HEK293T (cell line): Measurements from ENCODE around the gene COL5A1.
"Not testable (repeated sequence)": the region's sequence is repeated elsewhere in the genome, so short reads cannot be mapped to it uniquely, and the experiment has no call there.

Experiments used
- CTCF ChIA-PET: fragments of 350-600 bp; formaldehyde crosslinking; extraction: SDS; loops from one replicate; lab custom pipeline; 2021; ENCODE audit warnings: antibody characterized with exemption, inconsistent platforms; lab: Yijun Ruan, JAX
- POLR2A ChIA-PET: fragments of 350-600 bp; formaldehyde crosslinking; extraction: SDS; loops from one replicate; lab custom pipeline; 2020; ENCODE audit warnings: antibody characterized with exemption, inconsistent platforms; lab: Yijun Ruan, JAX
- DNase-seq: peaks from one replicate; pipeline ENCODE4 v3.0.0; 2012; ENCODE audit warnings: mixed read lengths; ENCODE audit errors: extremely low spot score
- ARNT ChIP-seq: fragments of 450-650 bp; IDR thresholded peaks from 2 replicates; pipeline ENCODE4 v1.6.1; 2017; ENCODE audit warnings: mild to moderate bottlenecking
- BHLHE40 ChIP-seq: fragments of 450-650 bp; IDR thresholded peaks from 2 replicates; pipeline ENCODE4 v1.6.1; 2016; ENCODE audit warnings: mild to moderate bottlenecking, moderate library complexity, borderline replicate concordance
- CTBP1 ChIP-seq: fragments of 450-650 bp; IDR thresholded peaks from 2 replicates; pipeline ENCODE4 v1.6.1; 2016; ENCODE audit warnings: borderline replicate concordance
- ELF4 ChIP-seq: fragments of 450-650 bp; IDR thresholded peaks from 2 replicates; pipeline ENCODE4 v1.6.1; 2017; ENCODE audit warnings: antibody characterized with exemption
- FOXA1 ChIP-seq: fragments of 450-650 bp; IDR thresholded peaks from 2 replicates; pipeline ENCODE4 v1.6.1; 2016; ENCODE audit warnings: mild to moderate bottlenecking
- FOXK2 ChIP-seq: fragments of 450-650 bp; IDR thresholded peaks from 2 replicates; pipeline ENCODE4 v1.6.1; 2016; ENCODE audit warnings: mild to moderate bottlenecking
- FOXM1 ChIP-seq: fragments of 450-650 bp; IDR thresholded peaks from 2 replicates; pipeline ENCODE4 v1.6.1; 2017; ENCODE audit warnings: mild to moderate bottlenecking, borderline replicate concordance
- HDGF ChIP-seq: fragments of 450-650 bp; IDR thresholded peaks from 2 replicates; pipeline ENCODE4 v1.6.1; 2017; ENCODE audit warnings: antibody characterized with exemption, borderline replicate concordance
- L3MBTL2 ChIP-seq: fragments of 450-650 bp; conservative IDR thresholded peaks from 2 replicates; pipeline ENCODE4 v1.6.1; 2016; ENCODE audit warnings: mild to moderate bottlenecking
- LEF1 ChIP-seq: fragments of 450-650 bp; IDR thresholded peaks from 2 replicates; pipeline ENCODE4 v1.6.1; 2017; ENCODE audit warnings: mild to moderate bottlenecking, borderline replicate concordance
- NFRKB ChIP-seq: fragments of 450-650 bp; IDR thresholded peaks from 2 replicates; pipeline ENCODE4 v1.6.1; 2016; ENCODE audit warnings: mild to moderate bottlenecking, moderate library complexity
- PKNOX1 ChIP-seq: fragments of 450-650 bp; IDR thresholded peaks from 2 replicates; pipeline ENCODE4 v1.6.1; 2016
- SP1 ChIP-seq: fragments of 450-650 bp; IDR thresholded peaks from 2 replicates; pipeline ENCODE4 v1.6.1; 2017
- SUZ12 ChIP-seq: fragments of 450-650 bp; IDR thresholded peaks from 2 replicates; pipeline ENCODE4 v1.6.1; 2016; ENCODE audit warnings: mild to moderate bottlenecking
- TARDBP ChIP-seq: fragments of 450-650 bp; IDR thresholded peaks from 2 replicates; pipeline ENCODE4 v1.6.1; 2016
- ZNF384 ChIP-seq: fragments of 450-650 bp; IDR thresholded peaks from 2 replicates; pipeline ENCODE4 v1.6.1; 2016

COL5A1 gene

GRCh38 chr9:134850611-134851010, 209.0 kb downstream of the COL5A1 start:
- TF ChIP-seq LEF1: no peak
- TF ChIP-seq HDGF: no peak
- TF ChIP-seq FOXA1: no peak
- TF ChIP-seq BHLHE40: no peak
- no peak for TF ChIP-seq ELF4
- DNase-seq: no peak
- CTCF ChIA-PET: no interaction called here
- POLR2A ChIA-PET: no interaction called here

GRCh38 chr9:134851020-134851419, 209.4 kb downstream of the COL5A1 start:
- CTCF ChIA-PET: no interaction called here
- no peak for TF ChIP-seq SP1
- no peak for DNase-seq
- POLR2A ChIA-PET: no interaction called here

GRCh38 chr9:134852906-134853654, 211.5 kb downstream of the COL5A1 start:
- ChIA-PET CTCF (no interaction called here), POLR2A (no interaction called here)
- no peak for DNase-seq
- TF ChIP-seq ELF4: no peak

GRCh38 chr9:134853893-134854292, 212.3 kb downstream of the COL5A1 start:
- ChIA-PET POLR2A (no interaction called here), CTCF (no interaction called here)
- TF ChIP-seq CTBP1: no peak
- no peak for TF ChIP-seq ELF4
- no peak for TF ChIP-seq FOXM1
- no peak for TF ChIP-seq BHLHE40
- no peak for TF ChIP-seq LEF1
- TF ChIP-seq NFRKB: no peak
- TF ChIP-seq PKNOX1: no peak
- TF ChIP-seq FOXA1: no peak
- TF ChIP-seq FOXK2: no peak
- TF ChIP-seq ZNF384: no peak
- no peak for DNase-seq

GRCh38 chr9:134854541-134854981, 213.0 kb downstream of the COL5A1 start:
- ChIA-PET POLR2A (no interaction called here), CTCF (no interaction called here)
- TF ChIP-seq ELF4 (no peak), SP1 (no peak), ZNF384 (no peak), TARDBP (no peak), HDGF (no peak), CTBP1 (no peak), FOXA1 (no peak), BHLHE40 (no peak), ARNT (no peak), PKNOX1 (no peak)
- no peak for DNase-seq

GRCh38 chr9:134855231-134855899, 213.8 kb downstream of the COL5A1 start:
- ChIA-PET CTCF (no interaction called here), POLR2A (no interaction called here)
- TF ChIP-seq ELF4: no peak
- no peak for TF ChIP-seq HDGF
- no peak for TF ChIP-seq NFRKB
- TF ChIP-seq BHLHE40: no peak
- TF ChIP-seq TARDBP: no peak
- no peak for TF ChIP-seq LEF1
- no peak for TF ChIP-seq PKNOX1
- TF ChIP-seq CTBP1: no peak
- no peak for TF ChIP-seq FOXA1
- TF ChIP-seq L3MBTL2: no peak
- TF ChIP-seq FOXM1: no peak
- no peak for TF ChIP-seq ARNT
- no peak for TF ChIP-seq FOXK2
- no peak for TF ChIP-seq SUZ12
- DNase-seq: no peak

- TF ChIP-seq SUZ12: no peak
- no peak for TF ChIP-seq ELF4
- no peak for TF ChIP-seq FOXA1
- ChIA-PET CTCF (no interaction called here), POLR2A (no interaction called here)
- no peak for DNase-seq
Observed at GRCh38 chr9:134855900-134856377, 214.3 kb downstream of the COL5A1 start.

- POLR2A ChIA-PET, CTCF ChIA-PET, DNase-seq: not testable (repeated sequence)
Observed at GRCh38 chr9:134857451-134857850, 215.8 kb downstream of the COL5A1 start.
